K562 (cell line): Measurements from ENCODE around the gene GRB2. TPM values are rescaled to one million over a fixed set of nuclear protein-coding genes. Genes with fewer than 3 reads are reported as not detected.

Experiments
- ATAC-seq: fragments of 200-7000 bp; cut with Tn5 transposase; 3 replicates; pipeline ENCODE4 v1.9.1; 2020; ENCODE audit warnings: moderate library complexity
- BruUV-seq: library from RNA; stranded (reverse); fragments of 400-500 nt; replicated peaks from 2 replicates; lab custom pipeline; 2021; lab: Mats Ljungman, UMichigan
- CTCF ChIA-PET: fragments of 300-600 bp; formaldehyde crosslinking; extraction: SDS; loops from one replicate; lab custom pipeline; 2021; ENCODE audit warnings: low intra/inter-chr PET ratio; lab: Yijun Ruan, JAX
- POLR2A ChIA-PET: fragments of 300-600, 350-650 bp; sonication (Branson Sonifier 250); formaldehyde crosslinking; extraction: SDS; loops from one replicate; lab custom pipeline; 2021; ENCODE audit warnings: antibody characterized with exemption, inconsistent platforms; lab: Yijun Ruan, JAX
- DNase-seq, 4 experiments: peaks; one replicate each; pipeline versions ENCODE4 v3.0.0 to v3.0.0-alpha.2; 2011 to 2018; ENCODE audit warnings: low spot score in 3 of 4, mixed read lengths in 3 of 4; ENCODE audit errors: extremely low read depth in 1 of 4
- FAIRE-seq: peaks from 2 replicates; lab custom pipeline; 2011; peaks lifted over from hg19 to GRCh38; lab: Jason Lieb, UNC
- H2AFZ ChIP-seq: 2 replicates; pipeline ENCODE4 v1.6.0; 2011; ENCODE audit warnings: low read depth, low read length, control low read depth, inconsistent platforms
- H3K27ac ChIP-seq: fragments of 200-600 bp; 3 replicates; pipeline ENCODE4 v1.8.0; 2011; ENCODE audit warnings: low read depth, mild to moderate bottlenecking, control low read depth, inconsistent platforms, low read length, moderate library complexity, mixed read lengths; ENCODE audit errors: extremely low read depth
- H3K27me3 ChIP-seq, 2 experiments: fragments of 300-600 bp in 1 of 2; 2 replicates in 1 of 2; 3 replicates in 1 of 2; pipeline versions ENCODE4 v1.6.0 to v1.8.0; 2011; ENCODE audit warnings: inconsistent platforms in 2 of 2, low read length in 2 of 2, mild to moderate bottlenecking in 1 of 2, mixed read lengths in 1 of 2, moderate library complexity in 1 of 2; ENCODE audit not compliant: control insufficient read depth in 2 of 2, insufficient read depth in 2 of 2
- H3K36me3 ChIP-seq: fragments of 300-600 bp; 3 replicates; pipeline ENCODE4 v1.8.0; 2011; ENCODE audit warnings: mild to moderate bottlenecking, low read length, inconsistent platforms; ENCODE audit not compliant: control insufficient read depth, insufficient read depth
- H3K4me1 ChIP-seq, 2 experiments: fragments of 200-600 bp in 1 of 2; replicated peaks in 1 of 2; 2 replicates in 1 of 2; 3 replicates in 1 of 2; pipeline versions ENCODE4 v1.5.1 to v1.8.0; 2011; ENCODE audit warnings: inconsistent platforms in 2 of 2, low read length in 2 of 2, mild to moderate bottlenecking in 1 of 2, mixed read lengths in 1 of 2, moderate library complexity in 1 of 2; ENCODE audit not compliant: control insufficient read depth in 2 of 2, insufficient read depth in 2 of 2
- H3K4me2 ChIP-seq: 2 replicates; pipeline ENCODE4 v1.6.1; 2011; ENCODE audit warnings: low read length, control low read depth, inconsistent platforms, mixed read lengths; ENCODE audit not compliant: insufficient read depth
- H3K4me3 ChIP-seq: fragments of 200-600 bp; sonication (generic), shearing (Covaris generic); 2 replicates; pipeline ENCODE4 v1.5.1; 2016; ENCODE audit warnings: control low read depth, inconsistent platforms
- H3K79me2 ChIP-seq: fragments of 200-600 bp; 3 replicates; pipeline ENCODE4 v1.8.0; 2011; ENCODE audit warnings: low read length, inconsistent platforms; ENCODE audit not compliant: control insufficient read depth, insufficient read depth
- H3K9ac ChIP-seq, 2 experiments: 2 replicates each; pipeline versions ENCODE4 v1.6.0 to v1.6.1; 2011; ENCODE audit warnings: low read depth in 2 of 2, low read length in 2 of 2, control low read depth in 1 of 2, inconsistent platforms in 1 of 2, mild to moderate bottlenecking in 1 of 2, mixed read lengths in 1 of 2; ENCODE audit not compliant: insufficient read depth in 1 of 2
- H3K9me1 ChIP-seq: one replicate; pipeline ENCODE4 v1.6.0; 2011; ENCODE audit warnings: inconsistent platforms, mild to moderate bottlenecking, low read length, moderate library complexity; ENCODE audit not compliant: control insufficient read depth, insufficient read depth
- H3K9me3 ChIP-seq: replicated peaks from 2 replicates; pipeline ENCODE4 v1.5.1; 2011; ENCODE audit warnings: low read depth, low read length, inconsistent platforms; ENCODE audit not compliant: control insufficient read depth, insufficient read depth
- H4K20me1 ChIP-seq: replicated peaks from 2 replicates; pipeline ENCODE4 v1.6.1; 2011; ENCODE audit warnings: low read length, inconsistent platforms, mixed read lengths; ENCODE audit not compliant: control insufficient read depth, insufficient read depth
- ARHGAP35 ChIP-seq: fragments of 450-650 bp; IDR thresholded peaks from 2 replicates; pipeline ENCODE4 v1.6.1; 2018; ENCODE audit not compliant: partially characterized antibody
- CBX1 ChIP-seq: sonication (generic); IDR thresholded peaks from 2 replicates; pipeline ENCODE4 v1.6.1; 2016; ENCODE audit warnings: antibody characterized with exemption, low read depth, mild to moderate bottlenecking
- HMGN3 ChIP-seq: IDR thresholded peaks from 2 replicates; pipeline ENCODE4 v1.6.1; 2011; ENCODE audit warnings: borderline replicate concordance, low read depth, mild to moderate bottlenecking, mixed read lengths, low read length; ENCODE audit not compliant: insufficient read length; ENCODE audit errors: extremely low read depth
- HNRNPLL ChIP-seq: fragments of 200-400 bp; formaldehyde crosslinking; IDR thresholded peaks from 2 replicates; pipeline ENCODE4 v1.6.1; 2017; ENCODE audit warnings: low read length, low read depth, mild to moderate bottlenecking; ENCODE audit not compliant: poor library complexity, severe bottlenecking
- IRF1 ChIP-seq: sonication (generic); formaldehyde crosslinking; IDR thresholded peaks from 2 replicates; pipeline ENCODE4 v1.8.0; 2022; ENCODE audit warnings: missing genetic modification reagents, mild to moderate bottlenecking, borderline replicate concordance
- MLX ChIP-seq, 2 experiments: fragments of 450-650 bp in 1 of 2; sonication (generic) in 1 of 2; formaldehyde crosslinking; conservative IDR thresholded peaks; 2 replicates each; pipeline versions ENCODE4 v1.4.0 to v1.8.1; 2020 to 2022; ENCODE audit warnings: mild to moderate bottlenecking in 1 of 2, missing genetic modification reagents in 1 of 2
- MYC ChIP-seq, 2 experiments: fragments of 250-450 bp in 1 of 2; sonication (Bioruptor Pico) in 1 of 2; IDR thresholded peaks; 2 replicates each; pipeline versions ENCODE4 v1.5.1 to v1.6.1; 2012 to 2021; ENCODE audit warnings: low read depth in 2 of 2, borderline replicate concordance in 1 of 2, improper control_type of control experiment in 1 of 2, low read length in 1 of 2, mild to moderate bottlenecking in 1 of 2, moderate library complexity in 1 of 2
- POLR3A ChIP-seq: IDR thresholded peaks from 2 replicates; pipeline ENCODE4 v1.6.1; 2011; ENCODE audit warnings: borderline replicate concordance, mild to moderate bottlenecking, moderate library complexity; ENCODE audit not compliant: insufficient read length, insufficient read depth; ENCODE audit errors: extremely low read depth
- POU5F1 ChIP-seq: fragments of 150-350 bp; IDR thresholded peaks from 2 replicates; pipeline ENCODE4 v1.6.1; 2014; ENCODE audit warnings: borderline replicate concordance, low read length, low read depth, mild to moderate bottlenecking; ENCODE audit not compliant: partially characterized antibody
- PRMT5 ChIP-seq: sonication (generic); formaldehyde crosslinking; IDR thresholded peaks from 2 replicates; pipeline ENCODE4 v1.5.0; 2020; ENCODE audit warnings: missing genetic modification reagents
- RNF2 ChIP-seq: sonication (generic); IDR thresholded peaks from 2 replicates; pipeline ENCODE4 v1.6.1; 2016
- SMARCC2 ChIP-seq: fragments of 450-650 bp; IDR thresholded peaks from 2 replicates; pipeline ENCODE4 v1.6.1; 2017; ENCODE audit warnings: antibody characterized with exemption, moderate library complexity, mild to moderate bottlenecking, low read depth
- TOE1 ChIP-seq, 2 experiments: fragments of 450-650 bp in 1 of 2; sonication (generic) in 1 of 2; formaldehyde crosslinking in 1 of 2; IDR thresholded peaks; 2 replicates each; pipeline versions ENCODE4 v1.7.1 to v1.8.0; 2016 to 2022; ENCODE audit warnings: borderline replicate concordance in 2 of 2, mild to moderate bottlenecking in 2 of 2, antibody characterized with exemption in 1 of 2, inconsistent platforms in 1 of 2, low read depth in 1 of 2, missing genetic modification reagents in 1 of 2, moderate library complexity in 1 of 2
- ZNF140 ChIP-seq: fragments of 250-450 bp; sonication (Bioruptor Pico); IDR thresholded peaks from 2 replicates; pipeline ENCODE4 v1.8.0; 2021; ENCODE audit warnings: moderate library complexity, mild to moderate bottlenecking, inconsistent platforms
- WGBS: fragments of 100-300 bp; shearing (Covaris generic); methylation state at CpG from one replicate; pipeline ENCODE4 v1.1.6; 2016; ENCODE audit warnings: low coverage, mixed read lengths; ENCODE audit not compliant: insufficient coverage; ENCODE audit errors: missing lambda C conversion rate; 5-methylcytosine and 5-hydroxymethylcytosine counted together
- in situ Hi-C: fragments of 300-500 bp; cut with MboI; formaldehyde crosslinking; loops from 4 replicates; pipeline ENCODE4 v1.15.0; 2018; ENCODE audit warnings: inconsistent platforms, mixed read lengths
- intact Hi-C: fragments of 100-400 bp; cut with micrococcal nuclease; formaldehyde crosslinking; loops from 2 replicates; pipeline ENCODE4 v1.14.2; 2022
- polyA plus RNA-seq, 8 experiments: library from polyadenylated mRNA; depleted of rRNA in 4 of 8; stranded (reverse) in 5 of 8; unstranded in 3 of 8; fragments of >200 nt; fragmentation: Nextera tagmentation in 2 of 8; fragmentation: Illumina TruSeq in 1 of 8; extraction: Ambion mirVana in 2 of 8; extraction: Trizol in 1 of 8; gene quantifications; 2 replicates each; pipeline versions ENCODE4 v1.2.1 to v1.2.3, GENCODE V29; 2011 to 2014; ENCODE audit warnings: inconsistent platforms in 1 of 8, missing spikeins in 1 of 8
- total RNA-seq, 7 experiments: library from RNA; depleted of rRNA in 6 of 7; stranded (reverse); fragments of >200 nt in 6 of 7; fragmentation: Illumina TruSeq in 2 of 7; extraction: Trizol in 2 of 7; gene quantifications; 2 replicates each; pipeline versions ENCODE4 v1.2.1 to v1.2.3, GENCODE V29; 2011 to 2021; ENCODE audit warnings: low replicate concordance in 1 of 7
- TF ChIP-seq, protein P1 (sequence below): fragments of 450-650 bp; formaldehyde crosslinking; IDR thresholded peaks from 2 replicates; pipeline ENCODE4 v1.4.0; 2020; ENCODE audit warnings: mild to moderate bottlenecking, moderate library complexity
- TF ChIP-seq, protein P2 (sequence below): fragments of 450-650 bp; conservative IDR thresholded peaks from 2 replicates; pipeline ENCODE4 v1.6.1; 2016; ENCODE audit warnings: missing genetic modification characterization, low read depth, mild to moderate bottlenecking, control low read depth, missing compliant biosample characterization

Gene GRB2
- total and polyA plus RNA-seq, 9 of the 15 experiments (the other 6 are each of a cell fraction or from before 2014, with no cell fraction given) = 57.2 to 136 (median 84.8) TPM

DNA sequence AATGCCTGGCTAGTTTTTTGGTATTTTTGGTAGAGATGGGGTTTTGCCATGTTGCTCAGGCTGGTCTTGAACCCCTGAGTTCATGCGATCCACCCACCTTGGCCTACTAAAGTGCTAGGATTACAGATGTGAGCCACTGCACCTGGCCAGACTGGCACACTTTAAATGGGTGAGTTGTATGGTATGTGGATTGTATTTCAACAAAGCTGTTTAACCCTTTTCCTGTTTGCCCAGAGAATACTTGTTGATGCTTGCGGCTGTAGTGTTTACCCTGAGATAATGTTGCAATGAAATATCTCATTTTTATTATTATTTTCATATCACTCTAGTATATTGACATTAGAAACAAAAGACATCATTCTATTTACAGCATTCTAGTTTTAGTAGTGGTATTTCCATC, 33.8 kb upstream of the GRB2 start:
- intact Hi-C loops (no loop called here), in situ Hi-C loops (no loop called here)
- no peak overlapping the region for H3K27ac ChIP-seq
- H3K4me1 ChIP-seq = peaks cover 7 to 8% of the 10 kb centered on the region in 2 experiments; a peak in 3 of 5 replicates
- no peaks in the 10 kb centered on the region for H3K9me3 ChIP-seq
- H3K4me3 ChIP-seq = no peak overlapping the region
- DNase-seq = no peak
- no peaks in the 10 kb centered on the region for H4K20me1 ChIP-seq
- no peak for ATAC-seq
- H3K9ac ChIP-seq = peak overlapping the region in 1 of 2 experiments; percentile 17; a peak in 1 of 4 replicates
- H3K27me3 ChIP-seq = peaks cover 5 to 15% of the 10 kb centered on the region in 2 experiments
- no peak overlapping the region for H3K4me2 ChIP-seq
- ChIA-PET POLR2A (no interaction called here), CTCF (no interaction called here)
- no peaks in the 10 kb centered on the region for H3K9me1 ChIP-seq
- no TSS peak for BruUV-seq
- WGBS = 55% methylated on average over 2 of the region's 2 CpGs
- H3K36me3 ChIP-seq = no peaks in the 10 kb centered on the region
- FAIRE-seq = no peak
- no peak overlapping the region for H2AFZ ChIP-seq
- H3K79me2 ChIP-seq = no peaks in the 10 kb centered on the region
- TF ChIP-seq TOE1 (IDR thresholded peaks at IDR 0.05; ENCODE audit: borderline replicate concordance) = no peak
- TF ChIP-seq TOE1 (CRISPR knock-in tag; IDR thresholded peaks at IDR 0.05; ENCODE audit: borderline replicate concordance, low read depth) = no peak
- TF ChIP-seq POU5F1 = no peak
- no peak for TF ChIP-seq CBX1
- no peak for TF ChIP-seq RNF2
- no peak for TF ChIP-seq HNRNPLL
- TF ChIP-seq, protein P1, sequence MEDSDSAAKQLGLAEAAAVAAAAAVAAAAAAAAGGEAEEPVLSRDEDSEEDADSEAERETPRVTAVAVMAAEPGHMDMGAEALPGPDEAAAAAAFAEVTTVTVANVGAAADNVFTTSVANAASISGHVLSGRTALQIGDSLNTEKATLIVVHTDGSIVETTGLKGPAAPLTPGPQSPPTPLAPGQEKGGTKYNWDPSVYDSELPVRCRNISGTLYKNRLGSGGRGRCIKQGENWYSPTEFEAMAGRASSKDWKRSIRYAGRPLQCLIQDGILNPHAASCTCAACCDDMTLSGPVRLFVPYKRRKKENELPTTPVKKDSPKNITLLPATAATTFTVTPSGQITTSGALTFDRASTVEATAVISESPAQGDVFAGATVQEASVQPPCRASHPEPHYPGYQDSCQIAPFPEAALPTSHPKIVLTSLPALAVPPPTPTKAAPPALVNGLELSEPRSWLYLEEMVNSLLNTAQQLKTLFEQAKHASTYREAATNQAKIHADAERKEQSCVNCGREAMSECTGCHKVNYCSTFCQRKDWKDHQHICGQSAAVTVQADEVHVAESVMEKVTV (CRISPR knock-in tag) = no peak
- no peak for TF ChIP-seq PRMT5 (CRISPR knock-in tag)
- TF ChIP-seq ARHGAP35 = no peak
- TF ChIP-seq, protein P2, sequence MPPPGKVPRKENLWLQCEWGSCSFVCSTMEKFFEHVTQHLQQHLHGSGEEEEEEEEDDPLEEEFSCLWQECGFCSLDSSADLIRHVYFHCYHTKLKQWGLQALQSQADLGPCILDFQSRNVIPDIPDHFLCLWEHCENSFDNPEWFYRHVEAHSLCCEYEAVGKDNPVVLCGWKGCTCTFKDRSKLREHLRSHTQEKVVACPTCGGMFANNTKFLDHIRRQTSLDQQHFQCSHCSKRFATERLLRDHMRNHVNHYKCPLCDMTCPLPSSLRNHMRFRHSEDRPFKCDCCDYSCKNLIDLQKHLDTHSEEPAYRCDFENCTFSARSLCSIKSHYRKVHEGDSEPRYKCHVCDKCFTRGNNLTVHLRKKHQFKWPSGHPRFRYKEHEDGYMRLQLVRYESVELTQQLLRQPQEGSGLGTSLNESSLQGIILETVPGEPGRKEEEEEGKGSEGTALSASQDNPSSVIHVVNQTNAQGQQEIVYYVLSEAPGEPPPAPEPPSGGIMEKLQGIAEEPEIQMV (tag) = no peak
- no peak for TF ChIP-seq POLR3A
- no peak for TF ChIP-seq ZNF140 (CRISPR knock-in tag)
- TF ChIP-seq MLX (CRISPR knock-in tag; conservative IDR thresholded peaks at IDR 0.05) = no peak
- TF ChIP-seq SMARCC2 = no peak
- no peak for TF ChIP-seq HMGN3
- no peak for TF ChIP-seq IRF1 (CRISPR knock-in tag)
- no peak for TF ChIP-seq MYC (IDR thresholded peaks at IDR 0.05; ENCODE audit: low read depth, low read length)
- TF ChIP-seq MYC (CRISPR knock-in tag; IDR thresholded peaks at IDR 0.05; ENCODE audit: borderline replicate concordance, low read depth) = no peak
